Stimulated activated CD4-positive, alpha-beta T cell treated with anti-CD3 and anti-CD28 coated beads, Interleukin-4, amount 100 ng/mL, for 24 hours (primary cell): Measurements from ENCODE around the gene BLID.

Experiments used
- DNase-seq: peaks from one replicate; pipeline ENCODE4 v3.0.0-alpha.2; 2020

The BLID gene

DNA sequence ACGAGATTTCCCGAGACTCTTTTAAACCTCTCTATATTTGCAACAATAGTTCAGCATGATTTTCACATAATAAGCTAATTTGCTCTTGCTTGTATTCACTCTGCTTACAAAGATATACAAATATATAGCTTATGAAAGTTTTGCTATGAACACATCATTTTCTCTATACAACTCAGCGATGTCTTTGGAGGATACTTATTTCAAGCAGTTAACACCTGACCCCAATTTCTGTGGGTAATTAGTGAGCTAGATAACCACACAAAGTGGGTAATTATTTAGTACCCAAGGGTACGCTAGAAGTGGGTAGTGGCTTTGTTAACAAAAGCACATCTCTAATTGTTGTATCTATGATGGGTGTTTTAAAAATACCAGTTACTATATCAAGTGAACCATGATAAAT lies 12.3 kb downstream of the BLID start:
- DNase-seq = no peak

- no peak for DNase-seq
Observed at GRCh38 chr11:122103321-122103720, 12.7 kb downstream of the BLID start.

GRCh38 chr11:122102426-122102825 lies 13.6 kb downstream of the BLID start:
- no peak for DNase-seq

- no peak for DNase-seq
Observed at GRCh38 chr11:122101625-122102291, 14.3 kb downstream of the BLID start.

- DNase-seq = no peak
Observed at GRCh38 chr11:122100756-122101080, 15.3 kb downstream of the BLID start.

DNA sequence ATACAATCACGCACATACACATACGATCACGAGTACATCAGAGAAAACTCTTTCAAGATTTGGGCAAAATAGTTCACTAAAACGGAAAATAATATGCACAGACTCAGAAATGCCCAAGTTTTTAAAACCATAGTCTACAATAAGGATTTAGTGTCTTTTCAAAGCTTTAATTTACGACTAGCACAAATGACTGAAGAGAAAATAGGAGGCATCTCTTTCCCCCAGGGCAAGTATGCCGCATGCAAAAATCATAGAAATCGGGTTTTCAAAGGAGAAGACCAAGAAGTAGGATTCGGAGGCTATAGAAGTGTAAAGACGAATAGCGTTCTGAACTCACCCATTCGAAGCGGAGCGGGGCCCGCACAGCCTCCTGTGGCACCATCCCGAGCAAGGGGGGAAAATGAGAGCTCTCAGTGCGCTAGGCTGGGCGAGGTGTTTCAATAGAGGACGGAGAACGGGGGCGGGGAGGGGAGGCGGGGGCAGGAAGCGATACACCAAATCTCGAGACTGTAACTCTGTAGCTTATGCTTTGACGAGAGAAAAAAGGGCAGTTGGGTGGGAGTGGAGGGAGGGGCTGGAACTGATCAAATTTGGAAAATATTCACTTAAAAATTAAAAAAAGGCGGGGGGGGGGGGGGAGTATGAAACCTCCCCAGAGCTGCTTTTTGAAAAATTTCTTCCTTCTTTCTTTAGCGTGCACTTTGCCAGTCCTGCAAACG lies 15.8 kb downstream of the BLID start:
- no peak for DNase-seq

GRCh38 chr11:122099374-122100036 lies 16.5 kb downstream of the BLID start:
- no peak for DNase-seq

GRCh38 chr11:122098261-122098980 lies 17.6 kb downstream of the BLID start:
- DNase-seq = no peak

DNA sequence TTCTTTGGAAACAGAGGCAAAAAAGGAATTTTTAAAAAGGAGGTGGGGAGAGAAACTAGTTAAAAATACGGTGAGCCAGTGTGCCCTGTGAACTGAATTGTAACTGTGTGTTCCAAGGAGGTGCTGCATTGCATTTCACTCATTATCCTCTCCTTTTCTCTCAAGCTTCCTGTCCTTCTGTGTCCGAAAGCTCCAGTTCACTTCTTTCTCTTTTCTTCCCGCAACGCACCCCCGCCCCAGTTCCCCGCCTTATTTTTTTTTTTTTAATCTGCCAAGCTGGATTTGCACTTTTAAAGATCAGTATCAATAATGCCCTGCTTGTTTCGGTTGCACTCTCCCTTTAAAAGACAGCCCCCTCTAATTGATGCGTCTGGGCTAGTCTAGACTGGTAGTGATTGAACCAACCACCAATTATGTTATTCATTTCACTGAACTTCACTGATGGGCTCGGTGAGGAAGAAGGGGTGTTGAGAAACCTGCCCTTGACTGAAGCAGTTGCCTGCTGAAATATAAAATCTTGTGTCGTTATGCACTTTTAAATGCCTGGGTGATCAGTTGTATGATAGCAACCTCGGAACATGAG lies 18.5 kb downstream of the BLID start:
- DNase-seq = no peak

DNA sequence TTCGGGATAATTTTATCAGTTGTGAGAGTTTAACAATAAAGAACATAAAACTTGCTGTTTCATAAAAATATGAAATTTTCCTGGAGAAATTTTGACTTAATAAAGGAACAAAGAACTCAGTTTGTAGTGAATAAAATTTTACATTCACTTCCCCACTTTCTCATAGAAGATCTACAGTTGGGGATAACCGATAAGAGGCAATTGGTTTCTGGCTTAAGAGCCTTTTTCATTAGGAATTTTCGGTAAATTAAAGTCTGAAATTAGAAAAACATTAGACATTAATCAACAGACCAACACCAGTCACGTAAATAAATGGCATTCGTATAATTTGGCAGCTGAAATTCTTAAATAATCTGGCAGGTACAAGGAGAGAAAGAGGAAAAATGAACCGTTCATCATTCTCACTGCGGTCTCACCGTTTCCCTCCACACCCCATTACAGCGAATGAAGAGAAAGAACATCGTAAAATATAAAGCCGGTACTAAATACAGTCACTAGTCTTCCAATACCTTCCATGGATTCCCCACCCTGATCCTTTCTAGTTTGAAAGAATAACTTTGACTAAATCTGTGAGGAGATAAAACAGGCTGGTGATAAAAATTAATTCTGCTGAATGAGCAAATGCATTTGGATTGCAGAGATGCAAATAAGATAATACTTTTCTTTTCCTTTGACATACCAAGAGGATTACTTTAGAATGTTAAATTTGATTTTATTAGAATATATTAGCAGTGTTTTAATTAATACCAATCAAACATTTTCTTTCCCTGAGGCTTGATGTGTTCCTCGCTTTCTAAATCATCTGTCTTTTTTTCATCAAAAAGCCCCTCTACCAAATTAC lies 19.5 kb downstream of the BLID start:
- DNase-seq = no peak

- no peak for DNase-seq
Observed at GRCh38 chr11:122095681-122096262, 20.2 kb downstream of the BLID start.

- no peak for DNase-seq
Observed at GRCh38 chr11:122094836-122095235, 21.2 kb downstream of the BLID start.

DNA sequence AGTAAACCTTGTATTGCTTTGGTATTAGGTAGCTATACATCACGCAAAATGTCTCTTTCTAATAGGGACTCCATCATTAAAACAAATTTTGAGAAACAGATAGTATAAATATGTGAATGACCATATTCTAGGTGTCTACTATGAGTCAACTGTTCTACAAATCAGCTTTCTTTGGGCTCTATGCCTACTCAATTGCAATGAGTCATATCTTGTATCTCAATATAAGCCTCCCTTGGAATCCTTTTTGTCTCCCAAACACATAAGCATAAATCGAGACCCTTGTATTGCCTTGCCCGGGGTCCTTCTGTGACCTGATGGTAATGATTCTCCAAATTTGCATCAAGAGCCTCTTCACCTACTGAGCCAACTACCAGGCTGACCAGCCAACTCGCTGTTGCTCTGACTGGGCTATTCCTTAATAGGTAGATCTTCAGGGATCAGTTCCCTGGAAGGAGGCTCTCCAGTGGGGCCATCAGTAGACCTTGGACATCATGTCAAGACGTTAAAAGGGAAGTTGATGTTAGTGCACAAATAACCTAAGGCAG lies 22.2 kb downstream of the BLID start:
- DNase-seq = no peak

DNA sequence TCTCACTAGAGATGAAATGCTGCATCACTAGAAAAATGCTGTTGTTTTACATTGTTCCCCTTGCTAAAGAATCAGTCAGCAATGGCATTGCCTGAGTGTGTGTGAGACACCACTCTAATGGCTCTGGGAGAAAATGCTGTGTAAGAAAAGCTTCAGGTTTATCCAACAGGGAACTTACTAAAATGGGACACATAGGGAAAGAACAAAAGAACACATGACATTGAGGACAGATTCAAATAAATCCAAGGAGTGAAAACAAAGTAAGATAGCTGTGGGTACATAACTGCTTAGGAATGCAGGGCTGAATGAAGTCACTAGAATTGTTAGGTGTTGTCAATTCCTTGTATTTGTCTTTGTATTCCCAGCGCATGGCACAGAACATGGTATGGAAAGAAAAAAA lies 24.2 kb downstream of the BLID start:
- no peak for DNase-seq

DNA sequence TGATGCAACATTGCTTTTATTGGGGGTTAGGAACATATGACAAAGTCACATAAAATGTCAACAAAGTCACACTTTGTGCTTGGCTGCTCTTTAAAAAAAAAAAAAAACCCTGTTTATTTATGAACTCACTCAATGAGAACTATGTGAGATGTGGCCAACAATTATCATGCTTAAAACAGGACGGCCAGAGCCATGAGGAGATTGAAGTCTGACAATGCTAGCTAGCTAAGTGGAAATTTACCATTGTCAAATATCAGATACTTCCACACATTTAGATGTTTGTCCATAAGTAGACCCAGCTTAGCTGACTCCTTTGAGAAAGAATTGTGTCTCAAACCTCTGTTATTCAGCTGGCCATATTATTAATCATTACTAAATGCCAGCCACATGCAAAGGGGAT lies 26.9 kb downstream of the BLID start:
- no peak for DNase-seq

- no peak for DNase-seq
Observed at GRCh38 chr11:122085712-122086111, 30.3 kb downstream of the BLID start.

- DNase-seq = no peak
Observed at GRCh38 chr11:122085264-122085663, 30.8 kb downstream of the BLID start.

DNA sequence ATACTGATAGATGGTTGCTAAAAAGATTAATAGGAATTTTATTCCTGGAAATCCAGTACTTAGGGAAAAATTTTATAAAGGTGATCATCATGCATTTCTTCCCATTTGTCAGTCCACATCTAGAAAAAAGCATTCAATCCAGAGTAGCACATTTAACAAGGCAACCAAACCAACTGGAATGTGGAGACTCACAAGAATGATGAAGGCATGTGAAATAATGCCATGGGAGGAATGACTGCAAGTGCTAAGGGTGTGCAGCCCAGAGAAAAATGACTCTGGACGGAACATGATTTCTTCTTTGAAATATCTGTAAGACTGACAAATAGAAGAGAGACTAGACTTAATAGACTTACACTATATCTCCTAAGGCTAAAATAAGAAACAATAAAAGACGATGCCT lies 33.8 kb downstream of the BLID start:
- DNase-seq = no peak

DNA sequence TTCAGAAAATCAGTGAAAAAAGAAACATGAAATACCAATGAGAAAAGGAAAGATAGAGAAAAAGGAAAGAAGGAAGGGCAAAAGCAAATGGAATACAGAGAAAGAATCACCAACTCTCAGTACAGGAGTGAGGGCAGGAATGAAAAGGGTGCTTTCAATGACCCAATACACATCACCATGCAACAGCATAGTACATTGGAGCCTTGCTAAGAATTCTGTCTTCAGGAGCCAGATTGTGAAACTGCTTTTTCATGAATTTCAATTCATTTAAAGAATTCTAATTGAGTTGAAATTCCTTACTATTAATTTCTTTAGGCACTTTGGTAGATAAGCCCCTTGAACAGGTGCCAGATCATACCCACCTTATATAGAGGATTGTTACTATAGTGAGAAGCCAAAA lies 34.9 kb downstream of the BLID start:
- no peak for DNase-seq

DNA sequence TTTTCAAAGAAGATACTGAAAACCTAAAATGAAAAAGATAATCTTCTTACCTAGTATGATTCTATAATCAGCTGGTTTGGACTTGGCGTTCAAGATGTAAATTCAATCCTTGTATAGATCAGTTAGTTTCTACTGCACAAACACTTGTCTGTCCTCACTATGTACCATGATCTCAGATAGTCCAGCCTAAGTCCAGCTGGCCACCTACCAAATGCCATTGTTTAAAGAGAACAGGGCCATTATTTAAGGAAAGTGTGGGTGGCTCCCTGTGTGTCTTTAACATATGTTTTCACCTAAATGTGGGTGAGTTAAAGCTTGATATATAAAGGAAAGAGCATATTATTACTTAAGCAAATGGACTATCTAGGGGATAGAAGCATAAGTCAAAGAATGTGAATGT lies 38.6 kb downstream of the BLID start:
- no peak for DNase-seq

- DNase-seq = no peak
Observed at GRCh38 chr11:122076512-122077120, 39.4 kb downstream of the BLID start.
